GM23338 (cell line): ENCODE measurements around the gene PRR20D.

Experiments used
- CTCF ChIP-seq, 2 experiments: fragments of 200-600 bp in 1 of 2; sonication (generic) in 1 of 2; conservative IDR thresholded peaks; 2 replicates each; pipeline versions ENCODE4 v1.5.1 to v1.6.1; 2016 to 2017; ENCODE audit warnings: antibody characterized with exemption in 2 of 2, low read depth in 2 of 2, mild to moderate bottlenecking in 2 of 2, moderate library complexity in 1 of 2
- EZH2 ChIP-seq: fragments of 200-600 bp; sonication (generic); IDR thresholded peaks from one replicate; pipeline ENCODE4 v1.8.0; 2017; ENCODE audit warnings: antibody characterized with exemption, mild to moderate bottlenecking, low read depth; ENCODE audit not compliant: unreplicated experiment
- NANOG ChIP-seq: IDR thresholded peaks from 2 replicates; pipeline ENCODE4 v1.6.1; 2016; ENCODE audit warnings: antibody characterized with exemption, borderline replicate concordance
- POLR2AphosphoS5 ChIP-seq: IDR thresholded peaks from 2 replicates; pipeline ENCODE4 v1.6.1; 2016; ENCODE audit warnings: antibody characterized with exemption, low read depth
- REST ChIP-seq: IDR thresholded peaks from one replicate; pipeline ENCODE4 v1.6.1; 2018; ENCODE audit warnings: antibody characterized with exemption; ENCODE audit not compliant: unreplicated experiment
- ZNF331 ChIP-seq: fragments of 250-450 bp; sonication (Bioruptor Pico); IDR thresholded peaks from 2 replicates; pipeline ENCODE4 v1.5.0; 2020; ENCODE audit warnings: low read depth, mild to moderate bottlenecking, moderate library complexity

- TF ChIP-seq CTCF (conservative IDR thresholded peaks at IDR 0.05; ENCODE audit: low read depth in 2 of 2): no peak
- no peak for TF ChIP-seq POLR2AphosphoS5
- no peak for TF ChIP-seq EZH2
- TF ChIP-seq ZNF331 (CRISPR knock-in tag): no peak
- TF ChIP-seq NANOG: no peak
- no peak for TF ChIP-seq REST
Observed at GRCh38 chr13:57137585-57137984, 22.8 kb upstream of the PRR20D start.
